Neural cell (in vitro differentiated cells): Measurements from ENCODE around the gene AXIN1. TPM values are rescaled to one million over a fixed set of nuclear protein-coding genes. Genes with fewer than 3 reads are reported as not detected.

Experiments
- H2AFZ ChIP-seq: fragments of 200-600, 300-800 bp; sonication (generic), shearing (Covaris generic); 2 replicates; pipeline ENCODE4 v1.6.0; 2014; ENCODE audit warnings: low read depth, mild to moderate bottlenecking, antibody characterized with exemption, low read length, moderate library complexity
- H3F3A ChIP-seq: fragments of 200-600 bp; shearing (Covaris generic); 2 replicates; pipeline ENCODE4 v1.6.1; 2016; ENCODE audit warnings: mild to moderate bottlenecking, moderate library complexity, mixed read lengths, antibody characterized with exemption, low read length; ENCODE audit not compliant: insufficient read depth, poor library complexity, severe bottlenecking
- H3K27ac ChIP-seq: fragments of 200-600, 300-800 bp; sonication (generic), shearing (Covaris generic); 2 replicates; pipeline ENCODE4 v1.5.1; 2014; ENCODE audit warnings: mild to moderate bottlenecking, low read length, moderate library complexity
- H3K27me3 ChIP-seq: fragments of 300-800, 200-600 bp; sonication (generic), shearing (Covaris generic); 2 replicates; pipeline ENCODE4 v1.6.0; 2014; ENCODE audit warnings: mild to moderate bottlenecking, low read depth, low read length, moderate library complexity; ENCODE audit not compliant: insufficient read depth
- H3K36me3 ChIP-seq: fragments of 300-800, 200-600 bp; sonication (generic), shearing (Covaris generic); 2 replicates; pipeline ENCODE4 v1.5.1; 2014; ENCODE audit warnings: mild to moderate bottlenecking, antibody characterized with exemption, low read length, moderate library complexity; ENCODE audit not compliant: insufficient read depth
- H3K4me2 ChIP-seq: fragments of 300-800, 200-600 bp; sonication (generic), shearing (Covaris generic); 2 replicates; pipeline ENCODE4 v1.6.0; 2014; ENCODE audit warnings: mild to moderate bottlenecking, low read length
- H3K4me3 ChIP-seq: fragments of 300-800, 200-600 bp; sonication (generic), shearing (Covaris generic); 2 replicates; pipeline ENCODE4 v1.5.1; 2014; ENCODE audit warnings: mild to moderate bottlenecking, low read length, moderate library complexity
- H3K79me2 ChIP-seq: fragments of 200-600 bp; shearing (Covaris generic); replicated peaks from 2 replicates; pipeline ENCODE4 v1.6.0; 2014; ENCODE audit warnings: mild to moderate bottlenecking, low read length, moderate library complexity; ENCODE audit not compliant: insufficient read depth
- H3K9ac ChIP-seq: fragments of 300-800, 200-600 bp; sonication (generic), shearing (Covaris generic); 2 replicates; pipeline ENCODE4 v1.6.1; 2016; ENCODE audit warnings: mild to moderate bottlenecking, low read length, mixed read lengths
- H3K9me2 ChIP-seq: fragments of 200-600 bp; shearing (Covaris generic); 2 replicates; pipeline ENCODE4 v1.6.1; 2016; ENCODE audit warnings: mild to moderate bottlenecking, low read length, mixed read lengths; ENCODE audit not compliant: insufficient read depth
- H3K9me3 ChIP-seq: fragments of 200-600, 300-800 bp; sonication (generic), shearing (Covaris generic); 2 replicates; pipeline ENCODE4 v1.6.1; 2016; ENCODE audit warnings: mild to moderate bottlenecking, mixed run types, low read length, moderate library complexity, mixed read lengths
- H4K20me1 ChIP-seq: fragments of 200-600 bp; shearing (Covaris generic); 2 replicates; pipeline ENCODE4 v1.6.1; 2016; ENCODE audit warnings: mild to moderate bottlenecking, mixed run types; ENCODE audit not compliant: insufficient read depth
- CTCF ChIP-seq: fragments of 450-650 bp; IDR thresholded peaks from 2 replicates; pipeline ENCODE4 v1.5.1; 2014; ENCODE audit warnings: antibody characterized with exemption, mild to moderate bottlenecking, moderate library complexity; ENCODE audit not compliant: poor library complexity, severe bottlenecking
- EP300 ChIP-seq: fragments of 450-650 bp; conservative IDR thresholded peaks from 2 replicates; pipeline ENCODE4 v1.6.1; 2014; ENCODE audit warnings: antibody characterized with exemption, mild to moderate bottlenecking, moderate library complexity; ENCODE audit not compliant: poor library complexity, severe bottlenecking
- EZH2 ChIP-seq: fragments of 200-600, 300-800 bp; shearing (Covaris generic), sonication (generic); IDR thresholded peaks from 2 replicates; pipeline ENCODE4 v1.6.1; 2014; ENCODE audit warnings: antibody characterized with exemption, low read length, borderline replicate concordance, mild to moderate bottlenecking; ENCODE audit not compliant: insufficient read depth, poor library complexity, severe bottlenecking
- MXI1 ChIP-seq: fragments of 450-650 bp; conservative IDR thresholded peaks from 2 replicates; pipeline ENCODE4 v1.6.1; 2014; ENCODE audit warnings: antibody characterized with exemption, mild to moderate bottlenecking; ENCODE audit not compliant: poor library complexity, severe bottlenecking
- POLR2AphosphoS5 ChIP-seq: IDR thresholded peaks from 2 replicates; pipeline ENCODE4 v1.6.1; 2012
- RAD21 ChIP-seq: fragments of 450-650 bp; conservative IDR thresholded peaks from 2 replicates; pipeline ENCODE4 v1.6.1; 2014; ENCODE audit warnings: antibody characterized with exemption, mild to moderate bottlenecking, moderate library complexity
- REST ChIP-seq: IDR thresholded peaks from 2 replicates; pipeline ENCODE4 v1.6.1; 2012; ENCODE audit warnings: borderline replicate concordance
- SMC3 ChIP-seq: fragments of 450-650 bp; conservative IDR thresholded peaks from 2 replicates; pipeline ENCODE4 v1.6.1; 2014; ENCODE audit warnings: antibody characterized with exemption, mild to moderate bottlenecking, moderate library complexity; ENCODE audit not compliant: poor library complexity
- TAF1 ChIP-seq: IDR thresholded peaks from 2 replicates; pipeline ENCODE4 v1.6.1; 2012; ENCODE audit warnings: low read depth
- polyA plus RNA-seq: library from polyadenylated mRNA; depleted of rRNA; stranded (reverse); fragments of >200 nt; gene quantifications from 2 replicates; pipeline ENCODE4 v1.2.3, GENCODE V29; 2014

AXIN1 gene
- polyA plus RNA-seq, 1 donor from 2014 or later: 30.5 TPM

- TF ChIP-seq POLR2AphosphoS5 (peak; percentile 2), EZH2 (no peak), MXI1 (peak; percentile 57)
Measured at GRCh38 chr16:397135-397661, 44.7 kb upstream of the AXIN1 start, which contains the start of gene NME4. TSS of gene NME4 (plus strand) at chr16:397199. CDS start at chr16:397223, 24 bp downstream.

GRCh38 chr16:396605-397004 lies 44.1 kb upstream of the AXIN1 start:
- H3K4me3 ChIP-seq: peak overlapping the region; percentile 62
- H3F3A ChIP-seq: no peaks in the 10 kb centered on the region
- peak overlapping the region; percentile 36 for H3K27ac ChIP-seq
- H3K9me2 ChIP-seq: no peaks in the 10 kb centered on the region
- H2AFZ ChIP-seq: no peak overlapping the region
- no peaks in the 10 kb centered on the region for H3K9me3 ChIP-seq
- TF ChIP-seq POLR2AphosphoS5 (peak; percentile 2), TAF1 (no peak)
- H3K9ac ChIP-seq: peak overlapping the region; percentile 47
- no peaks in the 10 kb centered on the region for H3K36me3 ChIP-seq
- no peak overlapping the region for H3K4me2 ChIP-seq
- H4K20me1 ChIP-seq: no peaks in the 10 kb centered on the region
- no peaks in the 10 kb centered on the region for H3K79me2 ChIP-seq
- H3K27me3 ChIP-seq: no peaks in the 10 kb centered on the region

More at GRCh38 chr16:397135-397661, 44.7 kb upstream of the AXIN1 start, which contains the start of gene NME4:
- no peaks in the 10 kb centered on the region for H3F3A ChIP-seq
- H3K4me3 ChIP-seq: peak within 1 kb of the TSS; percentile 62
- H3K9ac ChIP-seq: peak within 1 kb of the TSS; percentile 65
- peak within 1 kb of the TSS; percentile 36 for H3K27ac ChIP-seq
- H3K9me2 ChIP-seq: no peaks in the 10 kb centered on the region
- no peaks in the 10 kb centered on the region for H3K9me3 ChIP-seq
- H3K27me3 ChIP-seq: no peaks in the 10 kb centered on the region
- no peak within 1 kb of the TSS for H2AFZ ChIP-seq
- no peaks in the 10 kb centered on the region for H3K36me3 ChIP-seq
- no peaks in the 10 kb centered on the region for H3K79me2 ChIP-seq
- H4K20me1 ChIP-seq: no peaks in the 10 kb centered on the region
- H3K4me2 ChIP-seq: no peak within 1 kb of the TSS

- Histone ChIP-seq H3K4me3 (peak overlapping the region; percentile 62), H3K36me3 (no peaks in the 10 kb centered on the region), H4K20me1 (no peaks in the 10 kb centered on the region), H3K9me3 (no peaks in the 10 kb centered on the region), H3K9ac (peak overlapping the region; percentile 47), H3F3A (no peaks in the 10 kb centered on the region), H3K27ac (no peak overlapping the region), H3K4me2 (no peak overlapping the region), H3K9me2 (no peaks in the 10 kb centered on the region), H2AFZ (no peak overlapping the region), H3K79me2 (no peaks in the 10 kb centered on the region), H3K27me3 (no peaks in the 10 kb centered on the region)
- TF ChIP-seq EP300 (no peak), REST (no peak), MXI1 (no peak), CTCF (no peak), POLR2AphosphoS5 (no peak), EZH2 (no peak), RAD21 (no peak), TAF1 (no peak), SMC3 (no peak)
Measured at GRCh38 chr16:396199-396598, 43.7 kb upstream of the AXIN1 start.
